HG02981 (cell line): ENCODE measurements around the gene ZNF584.

Source experiments
- ATAC-seq: cut with Tn5 transposase; IDR thresholded peaks from one replicate; pipeline ENCODE4 v1.9.1; 2021; ENCODE audit warnings: mild to moderate bottlenecking, moderate library complexity; ENCODE audit not compliant: unreplicated experiment

Gene ZNF584

GRCh38 chr19:58385891-58386575 lies 22.4 kb upstream of the ZNF584 start:
- ATAC-seq = no peak

GRCh38 chr19:58386576-58387337 lies 21.7 kb upstream of the ZNF584 start, which contains the start of gene RPS5:
Gene RPS5, plus strand, starts transcription at chr19:58387269. Its CDS starts 869 bp downstream, at chr19:58388138.
- ATAC-seq = peak; percentile 90

GRCh38 chr19:58387338-58388174 lies 20.9 kb upstream of the ZNF584 start:
- ATAC-seq = no peak

GRCh38 chr19:58388175-58388526 lies 20.3 kb upstream of the ZNF584 start:
- ATAC-seq = no peak

- no peak for ATAC-seq
These were observed 15.3 kb upstream of the ZNF584 start for GRCh38 chr19:58392945-58393724.

- ATAC-seq = no peak
These were observed 14.8 kb upstream of the ZNF584 start for GRCh38 chr19:58393725-58394033.

GRCh38 chr19:58394821-58395219 lies 13.6 kb upstream of the ZNF584 start:
- ATAC-seq = no peak

- no peak for ATAC-seq
These were observed 13.1 kb upstream of the ZNF584 start, which contains the start of gene RNF225 for GRCh38 chr19:58395220-58395978. Gene RNF225, plus strand, starts transcription at chr19:58395656. Its CDS starts 434 bp downstream, at chr19:58396090.

- ATAC-seq = no peak
These were observed 12.3 kb upstream of the ZNF584 start for GRCh38 chr19:58395979-58396627.

- ATAC-seq = no peak
These were observed 11.5 kb upstream of the ZNF584 start for GRCh38 chr19:58396691-58397532.

- no peak for ATAC-seq
These were observed 10.9 kb upstream of the ZNF584 start for GRCh38 chr19:58397533-58398037.

- ATAC-seq = no peak
These were observed 10.4 kb upstream of the ZNF584 start for GRCh38 chr19:58398087-58398486.

GRCh38 chr19:58398545-58398944 lies 9.9 kb upstream of the ZNF584 start:
- no peak for ATAC-seq

- no peak for ATAC-seq
These were observed 8.5 kb upstream of the ZNF584 start for GRCh38 chr19:58399903-58400302.

- ATAC-seq = no peak
These were observed 8.0 kb upstream of the ZNF584 start for GRCh38 chr19:58400316-58400915.

- ATAC-seq = peak; percentile 98
These were observed 7.3 kb upstream of the ZNF584 start for GRCh38 chr19:58400916-58401839.

- ATAC-seq = no peak
These were observed 6.5 kb upstream of the ZNF584 start for GRCh38 chr19:58401840-58402421.
